ENCODE data around the gene PTRH1.

The PTRH1 gene

GRCh38 chr9:127690735-127691134 lies 24.7 kb downstream of the PTRH1 start:
- no peak overlapping the region for H3K23ac ChIP-seq (ENCODE audit: low read depth, low read length, poor library complexity)
- no peak overlapping the region for H3K4me3 ChIP-seq (ENCODE audit: low read length in 2 of 2)
- peaks cover 15 to 46% of the 10 kb centered on the region in 2 donors for H3K36me3 ChIP-seq (replicated peaks in 1 of 2; ENCODE audit: control insufficient read depth in 2 of 2, insufficient read depth in 2 of 2, low read length in 2 of 2)
- H3K9me3 ChIP-seq (replicated peaks in 1 of 2; ENCODE audit: control insufficient read depth in 2 of 2, insufficient read depth in 1 of 2, low read depth in 1 of 2, low read length in 2 of 2), result peaks cover 4 to 6% of the 10 kb centered on the region in 2 donors
- H2BK12ac ChIP-seq (ENCODE audit: low read length), result no peak overlapping the region
- H3K14ac ChIP-seq (ENCODE audit: low read length), result no peak overlapping the region
- no peaks in the 10 kb centered on the region for H3K4me1 ChIP-seq (ENCODE audit: control insufficient read depth in 2 of 2, insufficient read depth in 1 of 2, low read depth in 1 of 2, low read length in 2 of 2)
- no peak overlapping the region for H2BK15ac ChIP-seq (ENCODE audit: low read length)
- no peak overlapping the region for H3K18ac ChIP-seq (ENCODE audit: low read length)
- H2BK5ac ChIP-seq (ENCODE audit: low read length), result no peak overlapping the region
- H3K79me1 ChIP-seq (ENCODE audit: low read depth, low read length), result no peaks in the 10 kb centered on the region
- H2AFZ ChIP-seq (ENCODE audit: low read length), result no peak overlapping the region
- no peak overlapping the region for H3K4ac ChIP-seq (ENCODE audit: low read length)
- H3K4me2 ChIP-seq (ENCODE audit: insufficient read depth, low read length, poor library complexity, severe bottlenecking), result no peak overlapping the region
- no CpG with 5 or more reads among the region's 10 CpGs for WGBS, 2 donors (ENCODE audit: extremely low coverage in 2 of 2, insufficient read length in 2 of 2, insufficient replicate concordance in 1 of 2)
- no peak for DNase-seq (ENCODE audit: low spot score)
- H3K9ac ChIP-seq (ENCODE audit: low read depth, low read length, poor library complexity), result no peak overlapping the region
- H3K27me3 ChIP-seq (ENCODE audit: control insufficient read depth in 3 of 3, insufficient read depth in 3 of 3, low read depth in 1 of 3, low read length in 3 of 3), result no peaks in the 10 kb centered on the region
- no peak overlapping the region for H3K27ac ChIP-seq (replicated peaks; ENCODE audit: low read length)
- no peak overlapping the region for H4K8ac ChIP-seq (ENCODE audit: low read depth, low read length)
- H2BK120ac ChIP-seq (ENCODE audit: low read depth, low read length), result no peak overlapping the region
- no peak overlapping the region for H4K91ac ChIP-seq (ENCODE audit: low read depth, low read length, poor library complexity)
- H2AK5ac ChIP-seq (ENCODE audit: low read depth, low read length), result no peak overlapping the region

GRCh38 chr9:127689329-127690000 lies 26.0 kb downstream of the PTRH1 start:
- Histone ChIP-seq H3K9me3 (replicated peaks in 1 of 2; ENCODE audit: control insufficient read depth in 2 of 2, insufficient read depth in 1 of 2, low read depth in 1 of 2, low read length in 2 of 2) (peaks cover 4 to 6% of the 10 kb centered on the region in 2 donors), H3K27ac (replicated peaks; ENCODE audit: low read length) (no peak overlapping the region), H3K23ac (ENCODE audit: low read depth, low read length, poor library complexity) (no peak overlapping the region), H2AFZ (ENCODE audit: low read length) (no peak overlapping the region), H3K4me1 (ENCODE audit: control insufficient read depth in 2 of 2, insufficient read depth in 1 of 2, low read depth in 1 of 2, low read length in 2 of 2) (no peaks in the 10 kb centered on the region), H2BK120ac (ENCODE audit: low read depth, low read length) (no peak overlapping the region), H3K4me3 (ENCODE audit: low read length in 2 of 2) (no peak overlapping the region), H3K27me3 (ENCODE audit: control insufficient read depth in 3 of 3, insufficient read depth in 3 of 3, low read depth in 1 of 3, low read length in 3 of 3) (no peaks in the 10 kb centered on the region), H3K9ac (ENCODE audit: low read depth, low read length, poor library complexity) (no peak overlapping the region), H2BK15ac (ENCODE audit: low read length) (no peak overlapping the region), H2AK5ac (ENCODE audit: low read depth, low read length) (no peak overlapping the region), H3K4ac (ENCODE audit: low read length) (no peak overlapping the region), H3K4me2 (ENCODE audit: insufficient read depth, low read length, poor library complexity, severe bottlenecking) (no peak overlapping the region), H3K14ac (ENCODE audit: low read length) (no peak overlapping the region), H4K91ac (ENCODE audit: low read depth, low read length, poor library complexity) (no peak overlapping the region), H3K18ac (ENCODE audit: low read length) (no peak overlapping the region), H4K8ac (ENCODE audit: low read depth, low read length) (no peak overlapping the region), H2BK5ac (ENCODE audit: low read length) (no peak overlapping the region), H3K79me1 (ENCODE audit: low read depth, low read length) (no peaks in the 10 kb centered on the region), H3K36me3 (replicated peaks in 1 of 2; ENCODE audit: control insufficient read depth in 2 of 2, insufficient read depth in 2 of 2, low read length in 2 of 2) (peaks cover 15 to 46% of the 10 kb centered on the region in 2 donors), H2BK12ac (ENCODE audit: low read length) (no peak overlapping the region)
- no peak for DNase-seq (ENCODE audit: low spot score)
- WGBS, 2 donors (ENCODE audit: extremely low coverage in 2 of 2, insufficient read length in 2 of 2, insufficient replicate concordance in 1 of 2), result no CpG with 5 or more reads among the region's 13 CpGs

- H3K4me3 ChIP-seq (ENCODE audit: low read length in 2 of 2), result no peak overlapping the region
- H4K8ac ChIP-seq (ENCODE audit: low read depth, low read length), result no peak overlapping the region
- H3K27ac ChIP-seq (replicated peaks; ENCODE audit: low read length), result no peak overlapping the region
These were observed 28.7 kb downstream of the PTRH1 start for GRCh38 chr9:127686461-127687393.

GRCh38 chr9:127684576-127684975 lies 30.9 kb downstream of the PTRH1 start:
- Histone ChIP-seq H2BK12ac (ENCODE audit: low read length) (no peak overlapping the region), H4K91ac (ENCODE audit: low read depth, low read length, poor library complexity) (no peak overlapping the region), H2BK15ac (ENCODE audit: low read length) (no peak overlapping the region), H2AFZ (ENCODE audit: low read length) (no peak overlapping the region), H3K9me3 (replicated peaks in 1 of 2; ENCODE audit: control insufficient read depth in 2 of 2, insufficient read depth in 1 of 2, low read depth in 1 of 2, low read length in 2 of 2) (peaks cover 2% of the 10 kb centered on the region in 2 donors), H3K18ac (ENCODE audit: low read length) (no peak overlapping the region), H2BK5ac (ENCODE audit: low read length) (no peak overlapping the region), H2BK120ac (ENCODE audit: low read depth, low read length) (no peak overlapping the region), H3K4me2 (ENCODE audit: insufficient read depth, low read length, poor library complexity, severe bottlenecking) (no peak overlapping the region), H3K36me3 (replicated peaks in 1 of 2; ENCODE audit: control insufficient read depth in 2 of 2, insufficient read depth in 2 of 2, low read length in 2 of 2) (peaks cover 31 to 70% of the 10 kb centered on the region in 2 donors), H3K4me3 (ENCODE audit: low read length in 2 of 2) (no peak overlapping the region), H3K27ac (replicated peaks; ENCODE audit: low read length) (no peak overlapping the region), H4K8ac (ENCODE audit: low read depth, low read length) (no peak overlapping the region), H3K4ac (ENCODE audit: low read length) (no peak overlapping the region), H3K27me3 (ENCODE audit: control insufficient read depth in 3 of 3, insufficient read depth in 3 of 3, low read depth in 1 of 3, low read length in 3 of 3) (no peaks in the 10 kb centered on the region), H3K14ac (ENCODE audit: low read length) (no peak overlapping the region), H2AK5ac (ENCODE audit: low read depth, low read length) (no peak overlapping the region), H3K9ac (ENCODE audit: low read depth, low read length, poor library complexity) (no peak overlapping the region), H3K23ac (ENCODE audit: low read depth, low read length, poor library complexity) (no peak overlapping the region), H3K4me1 (ENCODE audit: control insufficient read depth in 2 of 2, insufficient read depth in 1 of 2, low read depth in 1 of 2, low read length in 2 of 2) (no peaks in the 10 kb centered on the region), H3K79me1 (ENCODE audit: low read depth, low read length) (peaks cover 2% of the 10 kb centered on the region)
- WGBS, 2 donors (ENCODE audit: extremely low coverage in 2 of 2, insufficient read length in 2 of 2, insufficient replicate concordance in 1 of 2), result no CpG with 5 or more reads among the region's 4 CpGs
- DNase-seq (ENCODE audit: low spot score), result no peak

More at GRCh38 chr9:127686461-127687393, 28.7 kb downstream of the PTRH1 start:
- no CpG with 5 or more reads among the region's 6 CpGs for WGBS, 2 donors (ENCODE audit: extremely low coverage in 2 of 2, insufficient read length in 2 of 2, insufficient replicate concordance in 1 of 2)
- DNase-seq (ENCODE audit: low spot score), result no peak
- Histone ChIP-seq H3K23ac (ENCODE audit: low read depth, low read length, poor library complexity) (no peak overlapping the region), H3K14ac (ENCODE audit: low read length) (no peak overlapping the region), H3K9ac (ENCODE audit: low read depth, low read length, poor library complexity) (no peak overlapping the region), H2BK120ac (ENCODE audit: low read depth, low read length) (no peak overlapping the region), H2BK12ac (ENCODE audit: low read length) (no peak overlapping the region), H3K79me1 (ENCODE audit: low read depth, low read length) (peaks cover 2% of the 10 kb centered on the region), H3K4ac (ENCODE audit: low read length) (no peak overlapping the region), H3K27me3 (ENCODE audit: control insufficient read depth in 3 of 3, insufficient read depth in 3 of 3, low read depth in 1 of 3, low read length in 3 of 3) (no peaks in the 10 kb centered on the region), H3K9me3 (replicated peaks in 1 of 2; ENCODE audit: control insufficient read depth in 2 of 2, insufficient read depth in 1 of 2, low read depth in 1 of 2, low read length in 2 of 2) (peaks cover 4 to 6% of the 10 kb centered on the region in 2 donors), H3K18ac (ENCODE audit: low read length) (no peak overlapping the region), H2AK5ac (ENCODE audit: low read depth, low read length) (no peak overlapping the region), H2AFZ (ENCODE audit: low read length) (no peak overlapping the region), H2BK5ac (ENCODE audit: low read length) (no peak overlapping the region), H4K91ac (ENCODE audit: low read depth, low read length, poor library complexity) (no peak overlapping the region), H3K4me1 (ENCODE audit: control insufficient read depth in 2 of 2, insufficient read depth in 1 of 2, low read depth in 1 of 2, low read length in 2 of 2) (no peaks in the 10 kb centered on the region), H3K36me3 (replicated peaks in 1 of 2; ENCODE audit: control insufficient read depth in 2 of 2, insufficient read depth in 2 of 2, low read length in 2 of 2) (peaks cover 32 to 70% of the 10 kb centered on the region in 2 donors), H3K4me2 (ENCODE audit: insufficient read depth, low read length, poor library complexity, severe bottlenecking) (no peak overlapping the region), H2BK15ac (ENCODE audit: low read length) (no peak overlapping the region)

Data from neuronal stem cell (in vitro differentiated cells).